GM21717 (cell line): ENCODE data around the gene RNF113B.

Experiments
- ATAC-seq: cut with Tn5 transposase; IDR thresholded peaks from one replicate; pipeline ENCODE4 v1.9.1; 2021; ENCODE audit warnings: mild to moderate bottlenecking, moderate library complexity; ENCODE audit not compliant: unreplicated experiment

The RNF113B gene

DNA sequence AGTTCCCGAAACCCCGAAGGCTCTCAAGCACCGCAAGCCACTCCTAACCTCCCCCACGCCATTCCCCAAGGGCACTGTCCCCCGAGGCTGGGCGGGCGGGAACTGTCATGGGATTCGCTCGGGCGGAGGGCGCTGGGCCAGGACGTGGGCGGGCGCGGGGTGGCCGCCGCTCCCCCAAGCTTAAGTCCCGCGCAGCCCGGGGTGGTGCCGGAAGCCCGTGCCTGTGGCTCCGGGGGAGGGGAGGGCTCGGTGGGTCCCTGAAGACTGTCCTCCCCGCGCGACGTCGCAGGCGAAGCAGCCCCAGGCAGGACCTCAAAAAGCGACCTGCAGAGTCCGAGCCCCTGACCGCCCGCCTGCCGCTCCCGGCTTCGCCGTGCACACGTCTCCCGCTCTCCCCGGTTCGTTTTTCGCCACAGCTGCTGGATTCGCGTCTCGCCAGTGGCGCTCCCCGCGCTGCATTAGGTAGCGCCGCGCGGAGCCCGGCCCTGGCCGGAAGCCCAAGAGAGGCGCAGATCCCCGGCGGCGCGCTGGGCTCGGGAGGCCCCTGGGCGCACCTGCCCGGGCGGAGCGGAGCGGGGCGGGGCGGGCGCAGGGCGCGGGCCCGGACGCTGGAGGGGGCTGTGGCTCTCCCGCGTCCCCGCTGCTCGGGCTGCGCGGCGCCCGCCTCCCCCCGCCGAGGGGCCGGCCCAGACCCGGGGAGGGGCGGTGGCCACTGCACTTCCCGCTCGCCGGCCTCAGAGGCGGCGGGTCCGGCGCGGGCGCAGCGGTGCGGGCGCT lies 34.5 kb downstream of the RNF113B start, which contains the start of gene FARP1:
Gene FARP1 (plus strand): TSS at position 715 of the 777 bp plus-strand sequence. CDS start 70,149 bp downstream, outside the sequence.
- peak; percentile 70 for ATAC-seq

DNA sequence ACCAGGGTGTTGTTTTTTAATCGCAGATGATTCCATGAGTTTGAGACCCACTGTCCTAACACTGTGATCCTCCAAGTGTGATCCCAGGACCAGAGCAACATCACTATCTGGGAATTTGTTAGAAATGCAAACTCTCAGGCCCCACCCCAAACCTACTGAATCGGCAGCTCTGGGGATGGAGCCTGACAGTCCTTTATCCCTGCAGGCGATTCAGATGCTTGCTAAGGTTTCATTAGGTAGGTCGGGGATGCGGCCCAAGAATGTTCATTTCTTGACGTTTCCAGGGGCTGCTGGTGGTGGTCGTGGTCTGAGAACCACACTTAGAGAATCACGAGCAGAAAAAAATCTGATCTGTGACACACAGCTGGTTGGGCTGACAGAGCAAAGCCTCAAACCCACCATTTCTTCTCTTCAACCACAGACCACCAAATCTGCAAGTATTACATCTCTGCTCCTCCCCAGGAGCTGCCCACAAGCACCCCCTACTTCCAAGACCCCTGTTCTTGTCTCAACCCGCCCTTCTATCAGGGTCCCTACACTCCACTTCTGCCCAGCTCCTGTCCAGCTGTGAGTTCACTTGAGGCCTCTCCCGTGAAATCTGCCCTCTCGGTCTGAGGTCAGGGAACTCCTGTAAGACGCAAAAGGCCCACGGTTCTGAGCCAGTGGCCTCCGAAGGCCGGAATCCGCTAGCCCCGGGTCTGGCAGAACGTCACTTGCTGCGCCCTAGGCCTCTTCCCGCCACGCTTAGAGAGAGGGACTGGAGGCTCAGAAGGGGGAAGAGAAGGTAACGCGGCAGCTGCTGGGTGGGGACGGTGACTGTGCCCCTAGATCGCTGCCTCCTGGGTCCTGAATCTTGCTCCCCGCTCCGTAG lies 35.3 kb downstream of the RNF113B start:
- ATAC-seq: no peak

DNA sequence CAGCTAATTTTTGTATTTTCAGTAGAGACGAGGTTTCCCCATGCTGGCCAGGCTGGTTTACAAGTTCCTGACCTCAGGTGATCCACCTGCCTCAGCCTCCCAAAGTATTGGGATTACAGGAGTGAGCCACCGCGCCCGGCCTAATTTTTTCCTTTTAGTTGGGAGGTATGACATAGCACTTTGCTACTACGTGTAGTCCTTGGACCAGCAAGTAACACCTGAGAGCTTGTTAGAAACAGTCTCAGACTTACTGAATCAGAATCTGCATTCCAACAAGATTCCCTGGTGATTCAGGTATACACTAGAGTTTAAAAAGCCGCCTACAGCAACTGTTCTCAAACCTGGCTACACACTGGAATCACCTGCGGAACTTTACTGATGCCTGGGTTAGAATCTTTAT lies 36.0 kb downstream of the RNF113B start:
- no peak for ATAC-seq

DNA sequence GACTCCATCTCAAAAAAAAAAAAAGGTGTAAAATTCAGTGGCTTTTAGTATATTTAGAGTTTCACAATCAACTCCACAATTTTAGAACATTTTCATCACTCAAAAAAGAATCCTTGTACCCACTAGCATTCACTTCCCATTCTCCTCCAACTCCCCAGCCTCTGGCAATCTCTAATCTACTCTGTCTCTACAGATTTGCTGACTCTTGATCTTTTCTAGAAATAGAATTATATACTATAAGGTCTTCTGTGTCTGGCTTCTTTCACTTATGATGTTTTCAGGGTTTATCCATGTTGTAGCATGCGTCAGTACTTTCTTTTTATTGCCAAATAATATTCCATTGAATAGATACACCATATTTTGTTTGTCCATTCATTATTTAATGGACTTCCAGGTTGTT lies 42.2 kb downstream of the RNF113B start:
- ATAC-seq: no peak

DNA sequence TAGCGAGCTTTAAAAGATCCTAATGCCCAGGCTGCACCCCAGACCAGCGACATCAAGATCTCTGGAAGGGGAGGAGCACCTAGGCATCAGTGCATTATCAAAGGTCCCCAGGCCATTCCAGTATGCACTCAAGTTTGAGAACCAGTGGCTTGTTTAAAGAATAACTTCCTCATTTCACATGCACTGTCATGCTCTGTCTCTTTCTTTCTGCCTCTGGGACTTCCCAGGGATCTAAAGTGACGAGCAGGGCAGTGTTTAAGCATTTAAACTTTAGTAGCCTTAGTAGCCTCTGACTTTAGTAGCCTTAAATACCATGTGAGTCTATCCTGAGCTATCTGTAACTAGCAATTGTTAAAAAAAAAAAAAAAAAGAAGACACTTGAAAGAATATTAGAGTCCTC lies 43.1 kb downstream of the RNF113B start:
- peak; percentile 81 for ATAC-seq

DNA sequence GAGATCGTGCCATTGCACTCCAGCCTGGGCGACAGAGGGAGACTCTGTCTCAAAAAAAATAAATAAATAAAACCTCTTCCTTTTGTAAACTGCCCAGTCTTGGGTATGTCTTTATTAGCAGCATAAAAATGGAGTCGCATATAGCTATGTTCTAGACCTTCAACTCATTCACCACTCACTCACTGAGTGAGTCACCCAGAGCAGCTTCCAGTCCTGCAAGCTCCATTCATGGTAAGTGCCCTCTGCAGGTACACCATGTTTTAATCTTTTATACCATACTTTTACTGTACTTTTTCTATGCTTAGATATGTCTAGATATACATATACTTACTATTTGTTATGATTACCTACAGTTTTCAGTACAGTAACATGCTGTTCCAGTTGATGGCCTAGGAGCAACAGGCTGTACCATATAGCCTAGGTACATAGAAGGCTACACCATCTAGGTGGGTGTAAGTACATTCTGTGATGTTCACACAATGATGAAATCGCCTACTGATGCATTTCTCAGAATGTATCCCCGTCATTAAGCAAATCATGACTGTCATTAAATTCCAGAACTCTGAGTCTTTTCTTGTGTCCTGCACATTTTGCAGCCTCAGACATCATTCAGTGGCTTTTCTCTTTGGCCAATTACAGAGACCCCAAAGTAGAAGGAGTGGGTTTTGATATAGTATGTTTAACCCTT lies 47.9 kb downstream of the RNF113B start:
- no peak for ATAC-seq
